ENCODE measurements around the gene MMP24OS. TPM values are rescaled to one million over a fixed set of nuclear protein-coding genes. Genes with fewer than 3 reads are reported as not detected.
"Not testable (repeated sequence)": the region's sequence is repeated elsewhere in the genome, so short reads cannot be mapped to it uniquely, and the experiment has no call there.

MMP24OS gene
- total RNA-seq, 2 donors from 2014 or later, result 35.4 to 65.8 TPM

DNA sequence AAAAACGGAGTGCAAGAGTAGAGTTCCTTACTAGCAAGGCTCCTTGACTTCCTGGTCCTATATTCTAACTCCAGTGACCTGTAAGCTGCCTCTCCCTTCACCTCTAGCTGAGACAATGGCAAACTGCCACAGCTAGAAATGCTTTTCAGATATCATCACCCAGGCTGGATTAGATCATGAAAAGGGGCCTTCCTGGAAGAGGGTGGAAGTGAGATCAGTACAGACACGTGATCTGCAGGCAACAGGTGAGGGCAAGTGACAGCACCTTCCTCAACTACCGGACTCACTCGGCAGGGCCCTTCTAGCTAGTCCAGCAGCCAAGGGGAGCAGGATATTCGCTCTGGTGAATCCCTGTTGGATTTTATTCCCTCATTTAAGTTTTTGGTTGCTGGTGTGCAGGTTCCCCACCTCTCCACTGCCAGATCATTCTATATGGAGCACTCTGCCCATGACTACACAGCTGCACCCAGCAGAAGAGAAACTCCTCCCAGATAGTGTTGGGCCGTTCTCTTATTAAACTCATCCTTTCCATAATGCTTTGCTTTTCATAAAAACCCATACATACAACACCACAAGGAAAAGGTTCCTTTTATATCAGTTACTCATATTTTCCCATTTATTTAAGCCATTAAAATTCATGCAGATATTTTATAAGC, 40.7 kb upstream of the MMP24OS start:
- no peaks in the 10 kb centered on the region for H3K27me3 ChIP-seq (replicated peaks; ENCODE audit: insufficient read depth)
- 41% methylated on average over 6 of the region's 6 CpGs for WGBS
- peak; percentile 56 for DNase-seq (ENCODE audit: low spot score)
- H3K27ac ChIP-seq, result peak overlapping the region; percentile 31 to 34
- no peaks in the 10 kb centered on the region for H3K36me3 ChIP-seq
- no peak overlapping the region for H3K4me3 ChIP-seq
- TF ChIP-seq POLR2A (IDR thresholded peaks at IDR 0.05) (peak; percentile 42), POLR2AphosphoS5 (IDR thresholded peaks at IDR 0.05) (peak; percentile 71)
- TF ChIP-seq, protein P1, sequence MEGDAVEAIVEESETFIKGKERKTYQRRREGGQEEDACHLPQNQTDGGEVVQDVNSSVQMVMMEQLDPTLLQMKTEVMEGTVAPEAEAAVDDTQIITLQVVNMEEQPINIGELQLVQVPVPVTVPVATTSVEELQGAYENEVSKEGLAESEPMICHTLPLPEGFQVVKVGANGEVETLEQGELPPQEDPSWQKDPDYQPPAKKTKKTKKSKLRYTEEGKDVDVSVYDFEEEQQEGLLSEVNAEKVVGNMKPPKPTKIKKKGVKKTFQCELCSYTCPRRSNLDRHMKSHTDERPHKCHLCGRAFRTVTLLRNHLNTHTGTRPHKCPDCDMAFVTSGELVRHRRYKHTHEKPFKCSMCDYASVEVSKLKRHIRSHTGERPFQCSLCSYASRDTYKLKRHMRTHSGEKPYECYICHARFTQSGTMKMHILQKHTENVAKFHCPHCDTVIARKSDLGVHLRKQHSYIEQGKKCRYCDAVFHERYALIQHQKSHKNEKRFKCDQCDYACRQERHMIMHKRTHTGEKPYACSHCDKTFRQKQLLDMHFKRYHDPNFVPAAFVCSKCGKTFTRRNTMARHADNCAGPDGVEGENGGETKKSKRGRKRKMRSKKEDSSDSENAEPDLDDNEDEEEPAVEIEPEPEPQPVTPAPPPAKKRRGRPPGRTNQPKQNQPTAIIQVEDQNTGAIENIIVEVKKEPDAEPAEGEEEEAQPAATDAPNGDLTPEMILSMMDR (IDR thresholded peaks at IDR 0.05), result no peak
- H3K4me1 ChIP-seq (replicated peaks), result peaks cover 6% of the 10 kb centered on the region
- no peaks in the 10 kb centered on the region for H3K9me3 ChIP-seq
- intact Hi-C loops (cut with DNase I), result no loop called here

DNA sequence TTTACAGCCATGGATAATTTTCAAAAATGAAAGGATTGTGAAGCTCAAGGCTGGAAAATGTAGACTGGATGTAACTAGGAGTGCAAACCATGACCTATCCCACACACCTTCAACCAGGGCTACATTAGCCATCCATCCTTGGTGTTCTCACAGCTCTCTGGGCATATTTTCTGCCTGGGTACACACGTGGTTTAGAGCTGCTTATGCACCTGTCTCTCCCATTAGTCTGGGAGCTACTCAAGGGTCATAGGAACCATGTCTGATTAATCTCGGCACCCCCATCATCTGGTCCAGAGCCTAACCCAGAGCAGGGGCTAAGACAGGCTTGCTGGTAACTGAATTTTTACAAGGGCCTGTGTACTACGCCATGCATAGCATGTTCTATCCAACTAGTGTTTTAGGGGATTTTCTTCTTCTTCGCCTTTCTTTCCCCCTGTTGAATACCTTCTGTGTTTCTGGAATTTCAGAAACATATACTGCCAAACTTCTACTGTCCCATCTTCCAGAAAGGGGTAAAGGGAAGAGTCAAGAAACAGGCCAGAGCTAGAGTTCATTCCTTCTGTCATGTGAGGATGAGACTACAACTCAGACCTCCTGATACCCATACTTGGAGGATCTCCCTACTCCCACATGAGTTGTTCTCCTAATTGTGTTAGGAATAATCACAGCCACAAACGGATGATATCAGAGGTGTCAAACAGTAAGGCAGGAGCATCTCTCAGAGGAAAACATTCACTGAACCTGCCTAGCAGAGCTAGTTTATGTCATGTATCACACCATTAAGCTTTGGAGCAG, 39.7 kb upstream of the MMP24OS start:
- Histone ChIP-seq H3K4me1 (replicated peaks) (peaks cover 6% of the 10 kb centered on the region), H3K4me3 (no peak overlapping the region), H3K36me3 (no peaks in the 10 kb centered on the region), H3K27ac (no peak overlapping the region), H3K9me3 (no peaks in the 10 kb centered on the region), H3K27me3 (replicated peaks; ENCODE audit: insufficient read depth) (no peaks in the 10 kb centered on the region)
- intact Hi-C loops (cut with DNase I), result no loop called here
- no peak for DNase-seq (ENCODE audit: low spot score)
- WGBS, result 80% methylated on average over 5 of the region's 5 CpGs
- no peak for TF ChIP-seq POLR2AphosphoS5 (IDR thresholded peaks at IDR 0.05)
- TF ChIP-seq, protein P1 (IDR thresholded peaks at IDR 0.05), result no peak
- TF ChIP-seq POLR2A (IDR thresholded peaks at IDR 0.05), result no peak

DNA sequence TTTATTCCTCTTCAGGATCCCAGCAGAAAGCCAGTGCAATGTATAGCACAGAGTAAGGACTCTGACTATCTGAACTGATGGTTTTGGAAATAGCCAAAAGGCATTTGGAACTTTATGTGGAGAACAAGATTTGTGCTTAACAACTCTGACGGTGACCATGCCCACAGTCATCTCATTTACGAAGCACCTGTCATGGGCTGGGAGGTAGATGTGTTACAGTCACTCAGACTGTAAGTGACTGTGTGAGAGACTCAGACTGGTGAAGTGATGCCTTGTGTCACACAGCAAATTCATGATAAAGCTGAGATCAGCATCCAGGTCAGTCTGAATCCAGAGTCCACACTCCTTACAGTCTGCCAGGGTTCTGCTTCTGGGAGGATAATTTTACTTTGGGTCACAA, 38.2 kb upstream of the MMP24OS start:
- Histone ChIP-seq H3K27me3 (replicated peaks; ENCODE audit: insufficient read depth) (no peaks in the 10 kb centered on the region), H3K4me1 (replicated peaks) (peaks cover 6% of the 10 kb centered on the region), H3K9me3 (no peaks in the 10 kb centered on the region), H3K36me3 (no peaks in the 10 kb centered on the region), H3K27ac (no peak overlapping the region), H3K4me3 (no peak overlapping the region)
- DNase-seq (ENCODE audit: low spot score), result no peak
- WGBS, result 82% methylated on average over 2 of the region's 2 CpGs
- TF ChIP-seq, protein P1 (IDR thresholded peaks at IDR 0.05), result no peak
- TF ChIP-seq POLR2A (IDR thresholded peaks at IDR 0.05) (no peak), POLR2AphosphoS5 (IDR thresholded peaks at IDR 0.05) (no peak)
- intact Hi-C loops (cut with DNase I), result no loop called here

DNA sequence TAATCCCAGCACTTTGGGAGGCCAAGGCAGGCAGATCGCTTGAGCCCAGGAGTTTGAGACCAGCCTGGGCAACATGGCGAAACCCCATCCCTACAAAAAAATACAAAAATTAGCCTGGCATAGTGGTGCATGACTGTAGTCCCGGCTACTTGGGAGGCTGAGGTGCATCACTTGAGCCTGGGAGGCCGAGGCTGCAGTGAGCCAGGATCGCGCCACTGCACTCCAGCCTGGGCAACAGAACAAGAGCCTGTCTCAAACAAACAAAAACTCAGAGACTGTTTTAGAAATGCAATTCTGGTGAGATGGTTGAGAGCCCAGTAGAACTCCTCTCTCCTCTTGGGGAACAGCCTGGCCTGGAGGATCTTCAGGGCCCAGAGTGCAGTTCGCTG, 37.7 kb upstream of the MMP24OS start:
- DNase-seq (ENCODE audit: low spot score); intact Hi-C loops (cut with DNase I); H3K4me3 ChIP-seq; H3K4me1 ChIP-seq (replicated peaks); H3K27ac ChIP-seq; H3K27me3 ChIP-seq (replicated peaks; ENCODE audit: insufficient read depth); H3K36me3 ChIP-seq; H3K9me3 ChIP-seq: not testable (repeated sequence)
- 88% methylated on average over 7 of the region's 7 CpGs for WGBS

DNA sequence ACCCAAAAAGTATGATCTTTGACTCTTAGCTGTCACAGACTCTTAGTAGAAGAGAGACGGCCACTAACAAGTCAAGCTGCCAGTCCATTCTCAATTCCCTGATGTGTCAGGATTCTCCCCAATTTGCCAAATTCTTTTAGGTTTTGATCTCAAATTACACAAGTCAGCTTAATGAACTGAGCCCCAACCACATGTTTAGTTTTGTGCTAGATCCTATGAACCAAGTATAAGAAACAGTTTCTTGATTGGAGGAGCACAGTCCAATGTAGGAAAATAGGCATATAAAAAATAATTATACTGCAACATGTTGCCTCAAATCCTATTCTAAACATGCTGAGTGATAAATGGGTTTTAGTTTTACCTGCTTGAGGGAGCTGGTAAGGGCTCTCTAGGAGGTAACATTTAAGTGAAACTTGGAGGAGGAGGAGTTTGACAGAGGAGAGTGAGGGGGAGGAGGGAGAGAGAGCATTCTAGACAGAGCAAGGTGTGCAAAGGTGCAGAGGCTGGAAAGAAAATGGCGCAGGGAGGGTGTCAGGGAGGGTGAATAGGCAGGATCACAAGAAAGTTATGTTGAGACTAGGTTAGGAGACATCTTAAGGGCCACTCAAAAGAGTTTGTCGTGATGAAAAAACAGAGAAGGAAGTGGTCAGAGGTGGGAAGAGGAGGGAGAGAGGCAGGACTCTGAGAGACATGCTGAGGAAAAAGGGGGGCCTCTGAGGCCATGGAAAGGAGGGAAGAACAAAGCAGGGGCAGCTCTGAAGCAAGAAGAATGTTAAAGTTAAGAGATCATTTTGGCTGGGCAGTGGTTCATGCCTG, 37.1 kb upstream of the MMP24OS start:
- H3K27me3 ChIP-seq (replicated peaks; ENCODE audit: insufficient read depth), result no peaks in the 10 kb centered on the region
- H3K9me3 ChIP-seq, result no peaks in the 10 kb centered on the region
- intact Hi-C loops (cut with DNase I), result no loop called here
- no peak for DNase-seq (ENCODE audit: low spot score)
- H3K36me3 ChIP-seq, result no peaks in the 10 kb centered on the region
- H3K4me3 ChIP-seq, result no peak overlapping the region
- peaks cover 6% of the 10 kb centered on the region for H3K4me1 ChIP-seq (replicated peaks)
- no peak overlapping the region for H3K27ac ChIP-seq
- WGBS, result 73% methylated on average over 3 of the region's 3 CpGs
- TF ChIP-seq POLR2A (IDR thresholded peaks at IDR 0.05) (no peak), POLR2AphosphoS5 (IDR thresholded peaks at IDR 0.05) (no peak)
- TF ChIP-seq, protein P1 (IDR thresholded peaks at IDR 0.05), result no peak
